ENCODE measurements around the gene AMBN. TPM values are rescaled to one million over a fixed set of nuclear protein-coding genes. Genes with fewer than 3 reads are reported as not detected.

AMBN gene
- total and polyA plus RNA-seq, 12 donors: not detected

GRCh38 chr4:70586841-70587240 is 5.2 kb upstream of the AMBN start:
- Histone ChIP-seq H3K4me3 (no peak overlapping the region), H3K27ac (no peak overlapping the region), H3K9me3 (replicated peaks in 1 of 3) (no peaks in the 10 kb centered on the region), H3K4me1 (replicated peaks in 1 of 2) (no peaks in the 10 kb centered on the region), H3K36me3 (replicated peaks in 1 of 2) (no peaks in the 10 kb centered on the region), H3K27me3 (no peaks in the 10 kb centered on the region)
- no peak for TF ChIP-seq CTCF (IDR thresholded peaks at IDR 0.05)
- DNase-seq: no peak
- WGBS, 4 donors: 60 to 68% (median 66%) methylated on average over 2 of the region's 2 CpGs
- intact Hi-C loops (cut with DNase I): no loop called here

- no peaks in the 10 kb centered on the region for H3K9me3 ChIP-seq (replicated peaks in 1 of 3)
- intact Hi-C loops (cut with DNase I): no loop called here
- no peaks in the 10 kb centered on the region for H3K27me3 ChIP-seq
- H3K36me3 ChIP-seq (replicated peaks in 1 of 2): no peaks in the 10 kb centered on the region
- no peaks in the 10 kb centered on the region for H3K4me1 ChIP-seq (replicated peaks in 1 of 2)
- no peak for DNase-seq
- no peak overlapping the region for H3K4me3 ChIP-seq
- no peak overlapping the region for H3K27ac ChIP-seq
- TF ChIP-seq CTCF (IDR thresholded peaks at IDR 0.05) (no peak), POLR2A (IDR thresholded peaks at IDR 0.05) (no peak)
These were observed 2.3 kb upstream of the AMBN start for GRCh38 chr4:70589785-70590184.

- DNase-seq: no peak
- intact Hi-C loops (cut with DNase I): no loop called here
- Histone ChIP-seq H3K4me3 (no peak overlapping the region), H3K4me1 (replicated peaks in 1 of 2) (no peaks in the 10 kb centered on the region), H3K27me3 (peaks cover 7% of the 10 kb centered on the region), H3K36me3 (replicated peaks in 1 of 2) (no peaks in the 10 kb centered on the region), H3K27ac (no peak overlapping the region), H3K9me3 (replicated peaks in 1 of 3) (no peaks in the 10 kb centered on the region)
- no peak for TF ChIP-seq POLR2A (IDR thresholded peaks at IDR 0.05)
- TF ChIP-seq CTCF (IDR thresholded peaks at IDR 0.05): no peak
These were observed 2.1 kb downstream of the AMBN start for GRCh38 chr4:70594196-70594595.

GRCh38 chr4:70600305-70600704 is 8.2 kb downstream of the AMBN start:
- WGBS, 4 donors: 53 to 61% (median 58%) methylated on average over 3 of the region's 3 CpGs
- Histone ChIP-seq H3K4me3 (no peak overlapping the region), H3K27me3 (peaks cover 7% of the 10 kb centered on the region), H3K4me1 (replicated peaks in 1 of 2) (no peaks in the 10 kb centered on the region), H3K36me3 (replicated peaks in 1 of 2) (no peaks in the 10 kb centered on the region), H3K9me3 (replicated peaks in 1 of 3) (no peaks in the 10 kb centered on the region), H3K27ac (no peak overlapping the region)
- intact Hi-C loops (cut with DNase I): no loop called here
- DNase-seq: no peak
- TF ChIP-seq CTCF (IDR thresholded peaks at IDR 0.05) (no peak), POLR2A (IDR thresholded peaks at IDR 0.05) (no peak)

All from adrenal gland (tissue), 12 donors.